CD4-positive, alpha-beta T cell treated with Interleukin-17A for 1 hour (primary cell): ENCODE measurements around the gene VTI1A.

Experiments
- DNase-seq: peaks from one replicate; pipeline ENCODE4 v3.0.0-alpha.2; 2020

The VTI1A gene

DNA sequence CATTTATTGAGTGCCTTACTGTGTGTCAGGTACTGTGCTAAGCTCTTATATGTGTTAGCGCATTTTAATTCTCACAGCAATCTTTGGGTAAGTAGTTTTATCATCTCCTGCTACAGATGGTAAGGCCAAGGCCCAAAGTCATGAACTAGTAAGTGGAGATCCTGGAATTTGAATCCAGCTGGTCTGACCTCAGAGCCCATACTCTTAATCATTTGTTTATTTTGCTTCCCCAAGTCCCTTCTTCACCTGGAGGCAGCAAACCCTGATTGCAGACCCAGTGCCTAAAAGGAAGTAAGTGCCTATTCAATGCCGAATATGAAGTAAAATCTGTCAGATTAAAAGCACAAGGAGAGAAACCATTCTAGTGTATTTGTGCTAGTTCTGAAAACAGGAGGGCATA, 320.1 kb downstream of the VTI1A start:
- DNase-seq, result no peak

DNA sequence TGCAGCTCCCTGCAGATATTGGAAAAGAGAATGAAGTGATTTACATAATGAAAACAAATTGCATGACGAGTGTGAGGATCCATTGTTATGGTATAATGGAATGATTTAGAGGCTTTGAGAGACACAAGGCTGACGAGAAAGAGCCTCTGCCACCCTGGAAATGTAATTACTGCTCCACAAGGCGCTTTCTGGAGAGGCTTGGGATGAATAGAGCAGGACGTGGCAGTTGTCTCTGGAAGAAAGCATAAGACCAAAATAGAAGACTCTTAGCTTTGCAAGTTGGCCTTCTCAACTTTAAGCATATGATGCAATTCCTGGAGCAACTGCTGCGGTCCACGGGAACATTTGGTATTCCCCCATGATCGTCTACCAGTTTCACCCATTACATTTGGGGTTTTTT, 321.1 kb downstream of the VTI1A start:
- no peak for DNase-seq

DNA sequence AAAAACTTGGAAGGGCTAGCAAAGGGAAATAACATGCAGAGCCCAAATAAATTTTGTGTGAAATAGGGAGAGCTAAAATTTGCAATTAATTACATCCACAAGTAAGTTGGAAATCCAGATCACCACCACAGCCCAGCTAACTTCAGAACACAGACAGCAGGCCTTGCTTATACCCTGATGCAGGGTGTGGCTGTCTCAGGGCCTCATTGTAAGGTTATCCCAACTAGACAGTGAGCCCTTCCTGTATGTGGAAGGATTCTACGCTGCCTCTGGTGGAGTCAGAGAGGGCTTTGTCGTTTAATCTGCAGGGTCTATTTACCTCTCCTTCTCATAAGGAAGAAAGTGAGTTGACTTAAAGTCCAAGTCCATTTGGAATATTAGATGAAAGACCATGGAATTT, 322.1 kb downstream of the VTI1A start:
- no peak for DNase-seq

DNA sequence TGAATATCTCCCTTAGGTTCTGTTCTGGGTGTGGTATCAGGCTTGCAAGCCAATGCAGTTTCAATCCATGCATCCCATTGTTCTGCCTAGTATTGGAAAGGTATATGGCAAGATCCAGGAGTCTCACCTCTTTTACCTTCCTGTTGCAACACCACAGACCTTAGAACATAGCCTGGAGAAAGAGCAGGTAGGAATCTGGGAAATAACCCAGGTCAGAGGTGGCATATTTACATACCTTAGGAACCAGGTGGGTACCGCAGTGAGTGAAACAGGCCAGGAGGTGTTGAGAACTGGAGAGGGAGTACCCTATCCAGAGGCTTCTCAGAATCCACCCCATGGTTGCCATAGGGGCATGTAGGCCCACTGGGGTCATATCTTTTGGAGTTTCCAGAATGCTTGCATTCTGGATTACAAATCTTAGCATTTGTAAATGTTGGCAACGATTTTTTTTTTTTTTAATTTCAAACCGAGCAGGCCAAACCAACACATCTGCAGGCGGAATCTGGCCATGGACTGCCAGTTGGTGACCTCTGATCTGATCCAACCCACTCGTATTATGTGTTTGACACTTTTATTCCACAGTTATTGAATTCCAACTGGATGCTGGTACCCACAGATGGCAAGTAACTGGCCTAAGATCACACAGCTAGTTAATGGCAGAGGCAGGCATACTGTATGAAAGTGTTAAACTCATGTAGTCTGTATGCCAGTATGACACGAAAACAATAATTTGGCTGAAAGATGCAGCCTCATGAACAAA, 322.8 kb downstream of the VTI1A start:
- DNase-seq, result no peak

DNA sequence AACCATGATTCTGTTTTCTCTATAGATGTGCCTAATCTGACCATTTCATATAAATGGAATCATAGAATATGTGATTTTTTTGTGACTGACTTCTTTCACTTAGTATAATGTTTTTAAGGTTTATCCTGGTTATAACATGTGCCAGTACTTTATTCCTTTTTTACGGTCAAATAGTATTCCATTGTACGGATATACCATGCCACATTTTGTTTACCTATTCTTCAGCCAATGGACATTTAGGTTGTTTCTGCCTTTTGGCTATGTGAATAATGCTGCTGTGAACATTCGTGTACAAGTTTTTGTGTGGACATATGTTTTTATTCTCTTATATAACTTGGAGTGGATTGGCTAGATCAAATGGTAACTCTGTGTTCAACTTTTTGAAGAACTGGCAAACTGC, 324.7 kb downstream of the VTI1A start:
- DNase-seq, result no peak

DNA sequence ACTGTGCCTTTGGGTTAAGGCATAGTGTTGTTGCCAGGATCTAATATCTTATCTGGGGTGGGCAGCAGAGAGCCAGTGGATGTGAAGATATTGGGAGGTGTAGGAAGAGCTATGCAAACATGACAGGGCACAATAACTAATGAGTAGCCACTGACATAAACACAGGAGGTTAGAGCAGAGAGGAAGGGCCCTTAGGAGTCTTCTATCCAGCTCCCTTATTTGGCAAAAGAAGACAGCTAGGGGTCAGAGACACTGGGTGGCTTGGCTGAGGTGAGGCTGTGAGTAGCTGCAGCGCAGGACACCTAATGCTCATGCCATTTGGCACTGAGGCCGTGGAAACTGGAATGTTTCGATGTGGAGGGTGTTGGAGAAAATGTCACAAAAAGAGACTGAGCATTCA, 326.8 kb downstream of the VTI1A start:
- no peak for DNase-seq

DNA sequence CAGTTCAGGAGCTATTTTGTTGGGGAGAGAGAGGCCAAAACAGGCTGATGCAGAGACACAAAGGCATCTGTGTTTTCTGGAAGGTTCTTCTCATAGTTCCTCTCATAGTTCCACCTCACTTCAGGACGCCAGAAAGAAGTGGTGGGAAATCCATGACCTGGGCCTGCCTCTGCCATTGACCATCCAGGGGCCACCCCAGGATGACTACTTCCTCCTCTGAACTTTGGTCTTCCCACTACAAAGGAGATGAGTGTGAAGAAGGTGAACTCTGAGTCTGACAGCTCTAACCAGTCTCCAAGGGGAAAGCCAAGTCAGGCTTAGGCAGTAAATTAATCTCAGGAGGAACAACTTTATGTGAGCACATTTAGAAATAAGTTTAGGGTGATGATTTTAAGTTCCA, 327.2 kb downstream of the VTI1A start:
- no peak for DNase-seq

DNA sequence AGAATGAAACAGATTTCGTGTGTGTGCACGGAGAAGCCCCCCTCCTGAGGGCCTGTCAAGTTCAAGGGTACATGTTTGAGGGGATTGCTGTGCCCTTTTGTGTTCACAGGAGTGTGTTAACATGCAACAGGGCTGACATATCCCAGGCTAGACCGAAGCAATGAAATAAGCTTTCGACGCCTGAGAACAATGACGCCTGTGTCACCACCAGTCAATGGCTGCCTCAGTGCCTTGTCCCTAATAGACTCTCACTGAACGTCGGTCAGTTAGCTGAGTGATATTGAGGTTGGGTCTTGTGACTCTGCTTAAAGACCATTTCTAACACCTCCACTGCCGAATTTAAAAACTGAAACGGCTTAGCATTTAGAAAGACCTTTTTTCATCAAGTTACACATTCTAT, 327.8 kb downstream of the VTI1A start:
- no peak for DNase-seq

DNA sequence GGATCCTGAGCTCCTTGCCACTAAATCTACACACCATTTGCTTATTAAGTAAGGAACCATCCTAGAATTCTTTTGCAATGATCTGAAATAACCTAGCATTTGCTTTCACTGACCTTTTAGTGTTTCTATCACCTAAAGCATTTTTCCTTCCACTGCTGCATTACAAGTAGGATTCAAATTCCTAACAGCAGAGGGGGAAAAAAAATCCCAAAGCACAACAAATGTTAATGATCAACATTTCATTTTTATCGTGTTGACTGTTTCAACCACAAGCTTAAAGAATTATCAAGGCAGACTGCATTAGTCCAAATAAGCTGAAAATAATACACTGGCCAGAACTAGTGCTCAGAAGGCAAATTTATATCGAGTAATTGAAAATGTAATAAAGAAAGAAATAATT, 328.4 kb downstream of the VTI1A start:
- DNase-seq, result no peak

DNA sequence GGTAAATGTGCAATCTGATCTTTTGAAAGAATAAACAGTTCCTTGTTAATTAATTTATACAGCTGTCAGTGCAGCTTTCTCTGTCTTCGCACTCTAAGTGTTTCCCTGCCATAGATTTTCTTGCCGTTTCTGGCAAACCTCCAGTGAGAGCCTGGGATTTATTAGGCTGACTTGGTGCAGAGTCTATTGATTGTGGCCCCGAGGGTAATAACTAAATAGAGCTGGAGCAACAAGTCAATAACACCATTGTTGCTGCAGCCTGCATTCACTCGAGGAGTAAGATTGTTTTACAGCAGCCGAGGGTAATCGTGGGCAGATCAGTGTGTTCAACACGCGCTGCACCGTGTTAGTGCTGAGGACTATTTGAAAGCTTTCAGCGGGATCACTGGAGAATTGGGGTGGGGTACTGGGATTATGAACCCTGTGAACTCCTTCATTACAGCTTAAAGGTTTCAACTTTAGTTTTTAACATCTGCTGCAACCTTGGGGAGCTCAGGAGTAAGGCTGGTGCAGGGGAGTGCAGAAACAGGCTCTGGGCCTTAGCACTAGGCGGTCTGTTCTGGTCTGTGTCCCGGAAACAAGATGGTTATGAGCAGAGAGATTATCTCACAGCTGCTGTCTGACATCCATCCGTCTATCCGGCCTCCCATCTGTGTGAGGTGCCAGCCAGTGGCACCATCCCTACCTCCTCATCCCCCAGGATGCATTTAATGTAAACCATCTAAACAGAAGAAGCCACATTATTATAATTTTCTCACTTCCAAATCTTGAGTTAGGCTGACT, 329.1 kb downstream of the VTI1A start:
- DNase-seq, result no peak

DNA sequence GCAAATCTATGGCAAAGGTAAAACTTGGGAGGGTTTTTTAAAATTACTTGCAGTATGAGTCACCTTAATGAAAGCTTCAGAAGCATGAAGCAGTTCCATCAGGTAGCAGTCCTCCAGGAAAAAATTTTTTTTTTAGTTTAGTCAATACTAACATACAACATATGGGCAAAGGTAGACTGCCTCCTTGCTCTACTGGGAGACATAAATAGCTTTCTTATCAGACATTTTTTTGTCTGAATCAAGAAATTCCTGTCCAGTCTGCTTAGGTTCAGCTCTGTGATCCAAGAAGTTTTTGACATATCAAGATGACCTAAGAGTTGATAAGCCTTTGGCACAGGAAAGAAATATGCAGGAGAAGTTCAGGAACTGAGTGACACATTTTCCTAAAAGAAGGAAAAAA, 331.6 kb downstream of the VTI1A start:
- DNase-seq, result no peak

DNA sequence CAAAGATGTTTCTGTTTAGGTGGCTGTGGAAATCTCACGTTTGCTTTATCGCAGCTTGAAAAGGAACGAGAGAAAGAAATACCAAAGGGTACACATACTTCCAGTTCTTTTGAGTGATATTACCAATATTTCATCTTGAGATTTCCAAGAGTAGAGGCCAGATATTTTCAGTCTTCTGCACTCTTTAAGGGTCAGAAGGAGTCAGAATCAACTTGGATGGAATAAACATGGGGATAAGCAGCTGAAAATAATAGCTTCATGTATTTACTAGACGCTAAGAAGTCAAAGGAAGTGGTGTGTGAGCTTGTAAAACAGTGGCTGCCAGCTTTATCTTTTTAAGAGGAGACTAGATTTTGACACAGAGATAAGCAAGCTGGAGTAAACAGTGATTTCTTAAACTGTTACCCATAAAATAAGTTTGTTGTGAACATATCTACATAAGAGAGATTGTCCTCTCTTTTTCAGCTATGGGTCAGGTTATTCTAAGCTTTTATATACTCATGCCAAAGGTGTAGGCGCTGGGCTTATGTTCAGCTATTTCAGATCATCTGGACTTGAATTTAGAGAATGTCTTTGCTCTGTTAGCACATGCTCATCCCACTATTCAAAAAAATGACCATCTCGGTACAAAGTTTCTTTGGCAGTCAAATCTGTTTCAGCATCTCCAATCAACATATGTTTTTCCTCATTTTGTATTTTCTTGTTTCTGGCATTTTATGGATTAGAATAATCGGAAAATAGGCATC, 332.2 kb downstream of the VTI1A start:
- no peak for DNase-seq

DNA sequence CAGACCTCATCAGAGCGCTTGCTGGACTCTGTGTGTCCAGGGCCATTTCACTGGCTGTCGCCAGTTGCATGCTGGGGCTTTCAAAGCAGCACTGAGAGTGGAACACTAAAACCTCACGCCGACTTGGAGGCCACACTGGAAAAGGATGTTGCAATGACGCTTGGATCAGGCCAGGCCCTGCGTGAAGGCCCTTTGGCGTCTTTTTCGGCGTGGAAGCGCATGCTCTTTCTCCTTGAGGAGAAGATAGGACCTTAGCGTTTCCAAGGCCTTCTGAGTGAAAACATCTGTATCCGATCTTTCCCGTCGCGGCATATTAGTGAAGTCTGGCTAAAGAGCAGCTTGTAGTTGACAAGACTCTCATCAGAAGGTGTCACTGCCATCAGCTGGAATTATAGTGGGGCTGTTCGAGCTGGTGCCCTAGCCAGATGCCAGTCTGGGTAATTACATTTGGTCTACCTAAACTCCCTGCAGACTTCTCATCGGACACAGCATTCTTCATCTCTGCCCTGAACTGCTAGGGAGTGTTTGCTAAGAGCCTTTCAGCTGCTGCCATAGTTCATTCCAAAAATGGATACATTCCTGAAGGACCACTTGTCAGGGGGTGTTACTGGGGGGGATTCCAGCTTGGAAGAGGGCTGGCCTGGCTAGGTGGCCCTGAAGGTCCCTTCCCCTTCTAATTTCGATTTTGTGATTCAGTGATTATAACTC, 335.3 kb downstream of the VTI1A start:
- no peak for DNase-seq

DNA sequence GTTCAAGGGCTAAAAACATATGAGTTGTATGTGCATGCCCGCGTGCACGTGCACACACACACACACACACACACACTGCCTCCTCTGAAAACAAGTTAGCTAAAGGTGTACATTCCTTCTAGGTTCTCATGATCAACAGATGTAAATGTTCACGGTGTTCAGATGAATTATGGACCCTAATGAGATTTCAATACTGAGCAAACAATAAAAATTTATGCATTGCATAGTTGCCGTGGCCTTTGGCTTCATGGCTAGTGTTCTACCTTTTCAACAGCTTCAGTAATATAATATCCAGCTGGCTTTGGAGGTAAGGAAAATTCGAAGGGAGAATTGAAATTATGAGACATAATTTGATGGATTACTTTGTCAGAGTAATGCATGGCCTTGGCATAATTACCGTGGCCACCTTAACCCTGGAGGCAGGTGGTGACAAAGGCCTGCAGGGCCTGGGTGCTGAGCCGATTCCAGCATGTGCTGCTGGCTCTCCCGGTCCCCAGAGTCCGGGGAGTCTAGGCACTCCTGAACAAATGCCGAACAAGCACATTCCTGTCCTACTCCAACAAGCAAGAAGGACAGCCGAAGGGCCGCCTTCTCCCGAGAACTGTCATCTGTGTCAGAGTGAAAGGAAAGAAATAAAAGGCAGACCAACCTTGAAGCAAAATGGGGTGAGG, 336.5 kb downstream of the VTI1A start:
- no peak for DNase-seq

DNA sequence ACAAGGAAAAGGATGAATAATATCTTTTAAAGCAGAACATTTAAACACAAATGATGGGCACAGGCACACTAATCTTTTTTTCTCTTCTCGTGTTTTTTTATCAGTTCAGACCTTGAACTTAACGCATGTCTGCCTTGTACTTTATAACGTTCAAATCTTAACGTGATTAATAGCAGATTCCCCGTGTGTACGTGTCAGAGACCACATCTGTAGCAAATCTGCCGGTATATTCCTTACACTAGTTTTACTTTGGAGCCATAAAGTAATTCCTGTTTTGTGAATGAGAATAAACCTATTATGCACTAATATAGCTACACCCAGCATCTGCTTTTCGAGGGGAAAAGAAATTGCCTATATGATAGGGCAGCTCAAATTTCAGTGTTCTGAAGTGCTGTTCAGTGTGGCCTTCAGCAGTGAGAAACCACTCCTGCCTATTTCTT, 337.0 kb downstream of the VTI1A start:
- no peak for DNase-seq

DNA sequence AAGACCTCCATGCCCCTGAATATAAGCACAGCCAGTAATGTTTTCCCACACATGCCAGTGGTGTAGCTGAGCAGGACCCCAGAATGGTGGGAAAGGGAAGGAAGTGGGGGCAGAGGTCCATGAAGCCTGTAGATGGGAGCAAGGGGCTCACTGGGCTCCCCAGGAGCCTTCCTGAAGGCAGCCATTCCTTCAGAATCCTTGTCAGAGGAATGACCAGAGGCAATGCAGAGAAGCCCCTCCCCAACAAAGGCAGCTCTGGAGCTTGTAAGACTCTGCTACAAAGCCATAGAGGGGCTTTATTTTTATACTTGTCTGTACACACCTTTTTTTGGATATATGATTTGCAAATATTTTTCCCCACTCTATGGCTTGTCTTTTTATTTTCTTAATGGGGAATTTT, 338.1 kb downstream of the VTI1A start:
- DNase-seq, result no peak

DNA sequence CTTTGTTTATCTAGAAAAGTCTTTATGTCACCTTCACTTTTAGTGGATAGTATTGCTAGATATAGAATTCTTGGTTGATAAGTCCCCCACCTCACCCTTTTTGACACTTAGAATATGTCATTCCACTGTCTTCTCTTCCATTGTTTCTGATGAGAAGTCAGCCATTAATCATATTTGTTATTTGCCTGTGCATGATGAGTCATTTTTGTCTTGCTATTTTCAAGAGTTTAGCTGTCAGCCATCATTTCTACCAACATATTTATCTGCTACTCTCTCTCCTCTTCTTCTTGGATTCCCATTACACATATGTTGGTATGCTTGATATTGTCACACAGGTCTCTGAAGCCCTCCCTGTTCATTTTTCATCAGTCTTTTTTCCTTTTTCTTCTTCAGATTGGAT, 342.2 kb downstream of the VTI1A start:
- no peak for DNase-seq

DNA sequence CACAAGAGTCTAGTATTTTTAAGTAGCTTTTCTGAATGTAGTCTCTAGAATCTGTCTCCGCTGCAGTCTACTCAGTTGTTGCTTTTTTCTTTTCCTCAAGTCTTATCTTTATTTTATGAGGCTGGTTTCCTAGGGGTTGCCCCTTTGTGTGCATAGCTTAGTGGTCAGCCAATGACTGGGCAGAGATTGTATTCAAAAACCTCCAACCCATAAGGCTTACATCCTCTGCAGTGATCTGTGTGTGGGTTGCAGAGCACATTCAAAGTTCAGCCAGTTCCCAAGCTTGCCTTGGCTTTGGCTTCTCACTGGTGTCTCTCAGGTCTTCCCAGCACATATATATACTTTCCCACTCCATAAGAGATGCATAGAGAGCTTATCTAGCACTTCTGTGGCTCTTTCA, 343.0 kb downstream of the VTI1A start:
- no peak for DNase-seq

DNA sequence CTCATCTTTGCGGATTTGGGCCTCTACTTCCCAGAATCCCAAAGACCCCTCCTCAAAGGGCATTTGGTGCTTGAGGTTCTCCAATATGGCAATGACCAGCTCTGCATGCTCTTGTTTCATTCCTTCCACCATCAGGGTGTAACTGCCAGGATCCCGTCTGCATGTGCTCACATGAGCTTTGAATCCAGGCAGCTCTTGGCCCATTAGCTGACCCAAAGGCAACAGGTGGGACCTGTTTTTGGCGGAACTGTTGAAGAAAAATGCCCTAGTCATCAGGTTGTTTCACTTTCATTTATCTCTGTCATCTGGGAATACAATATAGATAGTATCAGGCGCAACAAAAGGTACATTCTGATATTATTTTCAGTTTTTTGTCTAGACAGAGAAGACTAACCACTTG, 343.9 kb downstream of the VTI1A start:
- no peak for DNase-seq

DNA sequence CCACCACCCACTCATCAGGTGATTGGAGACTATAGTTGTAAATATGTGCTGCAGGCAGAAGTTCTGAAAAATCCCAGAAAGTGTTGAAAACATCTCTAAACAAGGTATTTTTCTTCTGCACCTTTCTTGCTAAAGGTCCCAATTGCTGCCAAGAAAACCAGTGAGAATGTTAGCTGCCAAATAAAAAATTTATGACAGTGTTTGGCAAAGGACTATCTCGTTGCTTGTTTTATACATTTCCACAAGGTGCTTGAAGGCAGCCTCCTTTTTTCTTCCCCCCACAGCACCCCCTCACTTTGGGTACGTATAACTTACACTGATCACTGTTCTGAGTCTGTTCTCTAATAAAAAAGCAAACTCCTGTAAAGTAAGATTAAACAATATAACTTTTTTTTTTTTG, 344.4 kb downstream of the VTI1A start:
- no peak for DNase-seq

DNA sequence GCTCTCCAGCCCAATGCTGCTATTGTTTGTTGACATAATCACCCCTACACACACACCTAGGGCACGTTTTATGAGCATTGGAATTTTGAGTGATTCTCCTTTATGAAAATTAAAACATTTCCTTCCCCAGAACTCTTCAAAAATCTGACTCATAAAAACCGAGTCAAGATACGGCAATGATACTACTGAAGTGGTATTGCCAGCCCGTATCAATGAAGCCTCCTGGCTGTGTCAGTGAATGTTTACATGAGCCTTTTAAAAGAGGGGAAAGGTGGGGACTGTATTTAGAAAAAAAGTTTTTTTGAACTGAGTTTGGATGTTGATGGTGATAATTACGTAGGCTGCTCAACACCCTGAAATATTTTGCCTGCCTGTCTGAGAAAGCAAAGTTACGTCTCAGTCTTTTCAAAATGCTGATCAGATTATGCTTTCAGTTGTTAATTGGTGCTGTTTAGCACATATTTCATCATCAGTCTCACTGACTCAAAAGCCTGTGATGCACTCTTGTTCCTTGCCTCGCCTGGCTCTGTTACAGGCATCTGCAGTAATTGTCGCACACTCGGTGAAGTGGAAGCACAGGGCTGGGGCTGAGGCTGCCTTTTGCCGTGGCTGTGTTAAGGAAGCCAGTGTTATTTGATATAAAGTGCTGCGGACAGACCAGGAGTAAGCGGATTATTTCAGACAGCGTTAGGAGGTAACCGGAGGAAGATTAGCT, 345.6 kb downstream of the VTI1A start:
- DNase-seq, result no peak
